ENCODE data around the gene JAGN1. TPM values are rescaled to one million over a fixed set of nuclear protein-coding genes. Genes with fewer than 3 reads are reported as not detected.

JAGN1 gene
- total and polyA plus RNA-seq, 4 donors, result 20.7 to 43.7 (median 34.9) TPM

DNA sequence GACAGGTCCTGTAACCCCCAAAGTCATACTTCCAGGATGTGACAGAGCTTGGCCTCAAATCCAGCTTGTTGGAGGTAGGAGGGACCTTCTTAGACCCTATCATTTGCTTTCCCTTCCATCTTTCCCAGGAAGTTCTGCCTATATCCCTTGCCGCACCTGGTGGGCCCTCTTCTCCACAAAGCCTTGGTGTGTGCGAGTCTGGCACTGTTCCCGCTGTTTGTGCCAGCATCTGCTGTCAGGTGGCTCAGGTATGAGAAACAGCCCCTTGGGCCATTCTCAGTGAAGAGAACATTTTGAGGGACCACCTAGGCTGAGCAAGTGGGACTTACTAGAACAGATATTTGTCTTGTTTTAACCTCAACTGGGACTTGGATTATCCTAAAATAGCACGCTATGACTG, 13.5 kb downstream of the JAGN1 start:
- Histone ChIP-seq H3K36me3 (ENCODE audit: control insufficient read depth in 4 of 4, insufficient read depth in 4 of 4, low read length in 4 of 4) (no peaks in the 10 kb centered on the region), H3K9ac (ENCODE audit: insufficient read depth in 1 of 2, low read length in 2 of 2) (peak overlapping the region in 1 of 2 donors; percentile 9), H3K9me3 (ENCODE audit: control insufficient read depth in 4 of 4, insufficient read depth in 3 of 4, low read length in 3 of 4) (no peaks in the 10 kb centered on the region), H3K4me3 (no peak overlapping the region), H3K27ac (ENCODE audit: low read depth in 1 of 2, low read length in 1 of 2) (no peak overlapping the region), H3K27me3 (ENCODE audit: control insufficient read depth in 3 of 3, insufficient read depth in 3 of 3, low read length in 2 of 3) (no peaks in the 10 kb centered on the region), H3K4me1 (ENCODE audit: control insufficient read depth in 5 of 5, insufficient read depth in 5 of 5, low read length in 5 of 5) (peaks cover 0 to 10% (median under 1%) of the 10 kb centered on the region in 5 donors)
- TF ChIP-seq CTCF (IDR thresholded peaks at IDR 0.05; ENCODE audit: control extremely low read depth, extremely low read depth), result no peak
- DNase-seq, result no peak
- no peak for ATAC-seq (ENCODE audit: insufficient read depth, low FRiP score)
- 81 to 88% methylated on average over 4 of the region's 4 CpGs for WGBS, 2 donors

DNA sequence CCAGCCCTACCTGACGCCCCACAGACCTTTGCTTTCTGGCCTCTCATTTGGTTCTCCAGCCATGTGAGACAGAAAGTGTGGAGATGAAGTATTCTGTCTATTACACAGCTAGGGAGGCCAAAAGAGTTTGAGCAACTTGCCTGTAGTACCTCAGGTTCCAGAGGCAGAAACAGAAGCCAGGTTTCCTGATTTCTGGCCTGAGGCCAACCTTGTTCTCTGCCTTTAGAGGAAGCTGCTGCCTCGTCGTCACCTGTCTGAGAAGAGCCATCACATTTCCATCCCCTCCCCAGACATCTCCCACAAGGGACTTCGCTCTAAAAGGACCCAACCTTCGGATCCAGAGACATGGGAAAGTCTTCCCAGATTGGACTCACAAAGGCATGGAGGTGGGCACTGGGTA, 16.1 kb downstream of the JAGN1 start:
- peaks cover 0 to 7% (median 5%) of the 10 kb centered on the region in 5 donors for H3K4me1 ChIP-seq (ENCODE audit: control insufficient read depth in 5 of 5, insufficient read depth in 5 of 5, low read length in 5 of 5)
- H3K4me3 ChIP-seq, result no peak overlapping the region
- no peak overlapping the region for H3K27ac ChIP-seq (ENCODE audit: low read depth in 1 of 2, low read length in 1 of 2)
- no peak for DNase-seq
- 91 to 92% methylated on average over 5 of the region's 5 CpGs for WGBS, 2 donors
- TF ChIP-seq CTCF (IDR thresholded peaks at IDR 0.05; ENCODE audit: control extremely low read depth, extremely low read depth), result no peak
- no peaks in the 10 kb centered on the region for H3K27me3 ChIP-seq (ENCODE audit: control insufficient read depth in 3 of 3, insufficient read depth in 3 of 3, low read length in 2 of 3)
- no peaks in the 10 kb centered on the region for H3K36me3 ChIP-seq (ENCODE audit: control insufficient read depth in 4 of 4, insufficient read depth in 4 of 4, low read length in 4 of 4)
- H3K9ac ChIP-seq (ENCODE audit: insufficient read depth in 1 of 2, low read length in 2 of 2), result no peak overlapping the region
- H3K9me3 ChIP-seq (ENCODE audit: control insufficient read depth in 4 of 4, insufficient read depth in 3 of 4, low read length in 3 of 4), result no peaks in the 10 kb centered on the region
- no peak for ATAC-seq (ENCODE audit: insufficient read depth, low FRiP score)

GRCh38 chr3:9908286-9908685, 17.9 kb downstream of the JAGN1 start:
- no peak for TF ChIP-seq CTCF (IDR thresholded peaks at IDR 0.05; ENCODE audit: control extremely low read depth, extremely low read depth)
- DNase-seq (no peak), ATAC-seq (ENCODE audit: insufficient read depth, low FRiP score) (no peak)
- Histone ChIP-seq H3K9me3 (ENCODE audit: control insufficient read depth in 4 of 4, insufficient read depth in 3 of 4, low read length in 3 of 4) (no peaks in the 10 kb centered on the region), H3K27ac (ENCODE audit: low read depth in 1 of 2, low read length in 1 of 2) (no peak overlapping the region), H3K27me3 (ENCODE audit: control insufficient read depth in 3 of 3, insufficient read depth in 3 of 3, low read length in 2 of 3) (no peaks in the 10 kb centered on the region), H3K36me3 (ENCODE audit: control insufficient read depth in 4 of 4, insufficient read depth in 4 of 4, low read length in 4 of 4) (no peaks in the 10 kb centered on the region), H3K4me3 (no peak overlapping the region), H3K4me1 (ENCODE audit: control insufficient read depth in 5 of 5, insufficient read depth in 5 of 5, low read length in 5 of 5) (peaks cover 0 to 6% (median 0%) of the 10 kb centered on the region in 5 donors), H3K9ac (ENCODE audit: insufficient read depth in 1 of 2, low read length in 2 of 2) (no peak overlapping the region)
- 85 to 98% methylated on average over 3 of the region's 3 CpGs for WGBS, 2 donors

All from lung (tissue), 12 donors.